GM21529 (cell line): ENCODE results near the gene PCARE.
A peak's percentile ranks its signal among the peaks of the same experiment; 100 is the strongest.

ENCODE experiments used
- ATAC-seq: cut with Tn5 transposase; IDR thresholded peaks from one replicate; pipeline ENCODE4 v1.9.1; 2021; ENCODE audit not compliant: unreplicated experiment

The PCARE gene

DNA sequence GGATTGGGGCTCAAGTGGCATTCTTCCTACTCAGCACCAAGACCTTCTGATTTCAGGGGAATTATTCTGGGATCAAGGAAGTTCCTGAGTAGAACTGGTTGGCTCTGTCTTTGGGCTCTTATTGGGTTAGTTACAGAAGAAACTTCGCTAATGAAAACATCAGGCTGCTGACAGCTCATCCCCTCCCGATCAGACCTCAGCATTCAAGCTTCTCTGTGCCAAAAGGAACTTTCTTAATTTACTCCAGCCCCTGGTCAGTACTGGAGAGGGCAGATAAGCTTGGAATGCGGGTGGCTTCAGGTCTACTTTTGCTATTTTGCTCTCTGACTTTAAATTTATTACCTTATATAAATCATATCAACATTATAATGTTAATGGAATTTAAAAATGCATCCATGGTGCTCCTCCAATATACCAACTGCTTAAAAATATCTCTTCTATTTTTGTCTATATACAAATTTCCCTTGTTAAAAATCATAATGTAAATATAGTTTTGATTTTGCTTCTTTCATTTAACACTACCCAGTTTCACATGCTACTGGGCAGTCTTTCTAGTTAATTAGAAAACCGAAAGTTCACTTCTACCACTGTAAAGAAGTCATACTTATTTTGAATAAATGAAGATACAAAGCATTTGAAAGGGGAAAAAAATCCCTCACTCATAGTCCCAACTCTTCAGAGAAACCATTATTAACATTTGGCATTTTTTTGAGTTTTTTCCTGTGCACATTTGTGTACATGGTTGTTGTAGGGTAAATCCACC lies 34.4 kb downstream of the PCARE start:
- ATAC-seq, result peak; percentile 73

GRCh38 chr2:29035016-29035745 lies 39.1 kb downstream of the PCARE start:
- ATAC-seq, result no peak

GRCh38 chr2:29033656-29034055 lies 40.7 kb downstream of the PCARE start:
- no peak for ATAC-seq

DNA sequence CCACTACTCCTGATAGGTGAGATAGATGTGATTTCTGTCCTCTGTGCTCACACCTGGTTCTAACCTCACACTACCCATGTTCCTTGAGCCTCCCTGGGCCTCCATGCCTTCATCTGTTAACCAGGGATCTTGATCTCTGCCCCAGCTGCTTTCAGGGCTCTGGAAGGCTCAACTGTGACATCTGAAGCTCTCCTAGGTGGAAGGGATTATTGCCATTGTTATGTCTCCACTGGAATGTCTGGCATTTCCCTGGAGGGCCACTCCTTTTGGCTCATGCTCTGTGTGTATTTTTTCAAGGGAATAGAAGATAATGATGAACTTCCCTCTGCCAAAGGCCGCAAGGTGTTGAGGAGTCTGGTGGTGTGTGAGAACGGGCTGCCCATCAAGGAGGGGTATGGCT lies 41.2 kb downstream of the PCARE start:
- no peak for ATAC-seq

DNA sequence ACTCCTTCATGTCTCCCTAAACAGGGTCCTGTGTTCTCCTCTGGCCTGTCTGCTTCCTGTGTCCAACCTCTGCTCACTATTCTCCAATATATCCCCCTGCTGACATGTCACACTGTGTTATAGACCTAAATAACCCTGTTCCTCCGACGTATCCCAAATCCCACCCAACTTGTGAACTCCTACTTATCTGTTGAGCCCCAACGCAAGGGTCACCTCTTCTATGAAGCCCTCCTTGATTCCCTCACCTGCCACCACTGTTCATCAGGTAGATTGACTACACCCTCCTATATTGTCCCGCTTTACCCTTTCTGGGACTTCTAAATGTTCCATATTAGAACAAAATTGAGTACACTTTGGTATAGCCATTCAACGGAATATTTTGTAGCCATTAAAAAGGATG lies 42.1 kb downstream of the PCARE start:
- no peak for ATAC-seq

GRCh38 chr2:29031046-29031445 lies 43.3 kb downstream of the PCARE start:
- no peak for ATAC-seq

GRCh38 chr2:29025711-29026110 lies 48.6 kb downstream of the PCARE start:
- ATAC-seq, result no peak

GRCh38 chr2:29024882-29025430 lies 49.4 kb downstream of the PCARE start:
- no peak for ATAC-seq

GRCh38 chr2:29023188-29023587 lies 51.1 kb downstream of the PCARE start:
- ATAC-seq, result no peak

DNA sequence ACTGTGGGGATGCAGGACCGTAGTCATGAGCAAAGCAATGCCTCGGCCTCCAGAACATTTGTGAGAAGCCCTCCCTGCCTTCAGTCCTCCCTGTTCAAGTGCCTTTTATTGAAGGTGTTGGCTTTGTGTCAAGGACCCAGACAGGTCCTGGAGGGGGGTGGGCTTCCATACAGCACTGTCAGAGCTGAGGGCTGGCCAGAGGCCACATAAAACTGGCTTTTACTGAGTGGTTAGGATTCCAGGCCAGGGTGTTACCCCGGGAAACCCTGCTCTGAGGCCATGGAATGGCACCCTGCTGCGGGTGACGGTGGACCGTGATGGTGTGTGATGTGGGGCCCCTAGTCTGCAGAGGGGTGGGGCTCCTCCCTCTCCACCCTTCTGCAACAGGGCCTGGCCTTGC lies 51.6 kb downstream of the PCARE start:
- no peak for ATAC-seq

DNA sequence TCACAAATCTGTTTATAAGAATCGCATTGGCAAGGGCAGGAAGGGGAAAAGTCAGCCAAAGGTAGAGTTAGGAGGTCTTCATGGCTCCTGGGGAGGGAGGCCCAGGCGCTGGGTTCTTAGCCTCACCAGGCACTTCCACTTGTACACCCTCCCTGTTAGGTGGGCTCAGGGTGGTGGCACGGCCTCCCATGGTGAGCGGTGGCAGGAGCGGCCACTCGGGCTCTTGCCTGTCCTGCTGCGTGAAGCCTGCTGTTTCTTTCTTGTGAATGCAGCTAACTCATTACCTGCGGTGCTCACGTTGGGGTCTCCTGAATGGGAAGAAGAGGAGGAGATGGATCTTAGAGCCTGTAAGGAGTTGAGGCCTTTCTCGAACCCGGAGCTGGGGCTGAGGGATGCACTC lies 52.4 kb downstream of the PCARE start:
- no peak for ATAC-seq

- no peak for ATAC-seq
These were observed 56.4 kb downstream of the PCARE start for GRCh38 chr2:29017716-29018435.

DNA sequence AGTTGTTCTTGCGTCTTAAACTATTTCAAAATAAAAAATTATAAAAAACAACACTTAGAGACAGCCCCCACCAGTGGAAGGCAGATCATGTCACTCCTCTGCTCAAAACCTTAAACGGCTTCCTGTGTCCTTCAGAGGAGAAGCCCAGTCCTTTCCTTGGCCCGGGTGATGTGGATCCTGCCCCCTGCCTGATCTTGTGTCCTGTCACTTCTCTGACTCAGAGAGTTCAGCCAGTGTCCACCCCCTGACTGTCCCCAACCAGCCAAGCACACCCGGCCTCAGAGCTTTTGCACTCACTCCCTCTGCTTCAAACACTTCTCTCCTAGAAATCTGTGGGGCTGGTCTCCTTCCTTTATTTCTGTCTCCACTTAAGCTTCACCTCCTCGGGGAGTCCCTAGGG lies 57.8 kb downstream of the PCARE start:
- ATAC-seq, result no peak

DNA sequence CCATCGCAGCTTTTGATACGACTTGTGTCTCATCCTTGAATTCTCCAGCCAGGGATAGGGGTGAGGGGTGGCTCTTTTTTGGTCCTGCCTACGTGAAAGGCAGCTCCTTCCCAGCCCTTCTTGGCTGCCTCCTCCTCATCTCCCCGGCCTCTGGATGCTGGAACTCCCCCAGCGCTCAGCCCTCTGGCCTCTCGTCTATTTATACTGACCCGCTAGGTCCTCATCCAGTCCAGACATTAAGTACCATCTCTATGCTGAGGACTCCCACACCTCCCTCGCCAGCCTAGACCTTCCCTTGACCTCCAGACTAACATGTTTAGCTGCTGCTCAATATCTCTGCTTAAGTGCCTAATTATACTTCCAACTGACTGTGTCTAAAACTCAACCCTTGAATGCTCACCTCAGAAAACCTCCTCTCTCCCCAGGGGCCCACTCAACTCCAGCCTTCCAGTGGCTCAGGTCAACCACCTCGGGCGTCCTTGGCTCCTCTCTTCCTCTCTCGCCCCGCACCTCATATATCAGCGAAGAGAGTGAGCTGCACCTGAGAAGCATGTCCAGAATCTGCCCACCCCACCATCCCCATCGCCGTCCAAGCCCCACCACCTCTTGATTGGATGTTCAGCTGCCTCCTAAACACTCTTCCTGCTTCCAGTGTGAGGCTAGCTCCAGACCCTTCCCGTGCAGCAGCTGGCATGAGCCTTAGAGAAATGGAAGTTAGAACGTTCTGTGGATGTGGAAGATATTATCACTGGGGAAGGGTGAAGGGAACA lies 58.4 kb downstream of the PCARE start:
- no peak for ATAC-seq

- no peak for ATAC-seq
These were observed 59.4 kb downstream of the PCARE start for GRCh38 chr2:29014811-29015421.

GRCh38 chr2:29014331-29014730 lies 60.0 kb downstream of the PCARE start:
- no peak for ATAC-seq

GRCh38 chr2:29013057-29013780 lies 61.1 kb downstream of the PCARE start:
- no peak for ATAC-seq

- ATAC-seq, result no peak
These were observed 62.1 kb downstream of the PCARE start for GRCh38 chr2:29012211-29012681.
